CD8-positive, alpha-beta memory T cell (primary cell): ENCODE data around the gene POGLUT3. TPM values are rescaled to one million over a fixed set of nuclear protein-coding genes. Genes with fewer than 3 reads are reported as not detected.

ENCODE experiments used
- CTCF ChIA-PET: fragments of 350-600 bp; sonication (Branson Sonifier 250); formaldehyde crosslinking; loops from one replicate; lab custom pipeline; 2021; ENCODE audit warnings: antibody characterized with exemption; lab: Charles Lee
- POLR2A ChIA-PET: fragments of 350-600 bp; sonication (Branson Sonifier 250); formaldehyde crosslinking; loops from one replicate; lab custom pipeline; 2021; ENCODE audit warnings: antibody characterized with exemption; lab: Charles Lee
- DNase-seq, 5 donors: peaks; one replicate each; pipeline versions ENCODE4 v3.0.0 to v3.0.0-alpha.2; 2020 to 2022; ENCODE audit warnings: mixed read lengths in 1 of 5
- H3K27ac ChIP-seq: one replicate; pipeline ENCODE4 v1.7.0; 2013; ENCODE audit warnings: low read depth, mild to moderate bottlenecking, low read length, moderate library complexity
- H3K27me3 ChIP-seq: 2 replicates; pipeline ENCODE4 v1.7.0; 2013; ENCODE audit warnings: low read length, mild to moderate bottlenecking; ENCODE audit not compliant: insufficient read depth, poor library complexity, severe bottlenecking
- H3K36me3 ChIP-seq: 2 replicates; pipeline ENCODE4 v1.7.0; 2013; ENCODE audit warnings: mild to moderate bottlenecking, low read length, moderate library complexity; ENCODE audit not compliant: insufficient read depth
- H3K4me1 ChIP-seq: 2 replicates; pipeline ENCODE4 v1.7.0; 2013; ENCODE audit warnings: mild to moderate bottlenecking, low read length, moderate library complexity; ENCODE audit not compliant: insufficient read depth
- H3K4me3 ChIP-seq: 2 replicates; pipeline ENCODE4 v1.7.0; 2013; ENCODE audit warnings: mild to moderate bottlenecking, low read length
- H3K9me3 ChIP-seq: 2 replicates; pipeline ENCODE4 v1.7.0; 2013; ENCODE audit warnings: mild to moderate bottlenecking, low read length
- H3K27ac Mint-ChIP-seq, 8 donors: one replicate each; pipeline ENCODE4 v1.8.0; 2020 to 2021; ENCODE audit warnings: mixed read lengths in 8 of 8, mild to moderate bottlenecking in 6 of 8, inconsistent platforms in 3 of 8, moderate library complexity in 3 of 8
- H3K27me3 Mint-ChIP-seq, 2 donors: one replicate each; pipeline ENCODE4 v1.8.0; 2020 to 2021; ENCODE audit warnings: mixed read lengths in 2 of 2, mild to moderate bottlenecking in 1 of 2, moderate library complexity in 1 of 2
- H3K36me3 Mint-ChIP-seq, 3 donors: one replicate each; pipeline ENCODE4 v1.8.0; 2020 to 2021; ENCODE audit warnings: mixed read lengths in 3 of 3, inconsistent platforms in 1 of 3, mild to moderate bottlenecking in 1 of 3
- H3K4me1 Mint-ChIP-seq, 3 donors: one replicate each; pipeline ENCODE4 v1.8.0; 2020 to 2021; ENCODE audit warnings: mixed read lengths in 3 of 3, inconsistent platforms in 1 of 3, mild to moderate bottlenecking in 1 of 3
- H3K4me3 Mint-ChIP-seq, 7 donors: one replicate each; pipeline ENCODE4 v1.8.0; 2020 to 2021; ENCODE audit warnings: mixed read lengths in 7 of 7, mild to moderate bottlenecking in 6 of 7, moderate library complexity in 4 of 7, inconsistent platforms in 2 of 7
- H3K9me3 Mint-ChIP-seq, 5 donors: one replicate each; pipeline ENCODE4 v1.8.0; 2020 to 2022; ENCODE audit warnings: mixed read lengths in 5 of 5, mild to moderate bottlenecking in 3 of 5, moderate library complexity in 2 of 5, inconsistent platforms in 1 of 5
- polyA plus RNA-seq: library from polyadenylated mRNA; unstranded; fragments of 300-500 nt; fragmentation: Illumina TruSeq; gene quantifications from one replicate; pipeline ENCODE4 v1.2.3, GENCODE V29; 2021
- total RNA-seq, 2 experiments: library from RNA; stranded (reverse); gene quantifications; one replicate each; pipeline ENCODE4 v1.2.3, GENCODE V29; 2021

POGLUT3 gene, protein sequence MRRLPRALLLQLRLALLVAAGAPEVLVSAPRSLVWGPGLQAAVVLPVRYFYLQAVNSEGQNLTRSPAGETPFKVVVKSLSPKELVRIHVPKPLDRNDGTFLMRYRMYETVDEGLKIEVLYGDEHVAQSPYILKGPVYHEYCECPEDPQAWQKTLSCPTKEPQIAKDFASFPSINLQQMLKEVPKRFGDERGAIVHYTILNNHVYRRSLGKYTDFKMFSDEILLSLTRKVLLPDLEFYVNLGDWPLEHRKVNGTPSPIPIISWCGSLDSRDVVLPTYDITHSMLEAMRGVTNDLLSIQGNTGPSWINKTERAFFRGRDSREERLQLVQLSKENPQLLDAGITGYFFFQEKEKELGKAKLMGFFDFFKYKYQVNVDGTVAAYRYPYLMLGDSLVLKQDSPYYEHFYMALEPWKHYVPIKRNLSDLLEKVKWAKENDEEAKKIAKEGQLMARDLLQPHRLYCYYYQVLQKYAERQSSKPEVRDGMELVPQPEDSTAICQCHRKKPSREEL
- 10 to 100 TPM; 16.7 to 17.8 TPM for total RNA-seq
- 12.9 TPM for polyA plus RNA-seq

DNA sequence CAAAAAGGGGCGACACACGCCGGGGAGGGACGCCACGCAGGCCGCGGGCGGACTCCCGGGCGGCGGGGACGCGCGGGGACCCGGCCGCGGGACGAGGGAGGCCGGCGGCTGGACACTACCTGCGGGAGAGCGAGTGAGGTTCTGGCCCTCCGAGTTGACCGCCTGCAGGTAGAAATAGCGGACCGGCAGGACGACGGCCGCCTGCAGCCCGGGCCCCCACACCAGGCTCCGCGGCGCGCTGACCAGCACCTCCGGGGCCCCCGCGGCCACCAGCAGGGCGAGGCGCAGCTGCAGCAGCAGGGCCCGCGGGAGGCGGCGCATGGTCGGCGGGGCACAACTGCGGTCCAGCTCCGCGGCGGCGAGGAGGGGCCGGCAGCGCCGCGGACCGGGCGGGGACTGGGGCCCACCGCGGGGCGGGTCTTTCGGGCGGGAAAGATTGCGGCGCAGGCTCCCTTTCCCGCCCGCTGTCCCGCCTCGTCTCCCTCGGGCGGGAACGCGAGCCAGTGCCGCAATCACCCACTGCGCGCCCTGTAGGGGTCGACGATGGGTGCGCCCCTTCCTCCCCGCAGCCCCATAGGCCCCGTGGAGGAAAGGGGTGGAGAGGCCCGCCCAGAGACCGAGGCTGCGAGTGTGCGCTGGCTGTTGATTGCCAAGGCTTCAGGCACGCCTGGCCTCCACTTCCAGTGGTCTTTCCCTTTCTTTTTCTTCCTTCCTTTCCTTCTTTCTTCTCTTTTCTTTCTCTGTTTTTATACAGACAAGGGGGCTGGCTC lies at the start of gene POGLUT3:
TSS of gene POGLUT3 (minus strand) at position 339 of the 770 bp plus-strand sequence. CDS start at position 321, 18 bp downstream.
- Histone ChIP-seq H3K36me3 (no peaks in the 10 kb centered on the region), H3K27me3 (no peaks in the 10 kb centered on the region), H3K4me1 (peaks cover 10% of the 10 kb centered on the region), H3K4me3 (peak within 1 kb of the TSS; percentile 75), H3K9me3 (no peaks in the 10 kb centered on the region), H3K27ac (peak within 1 kb of the TSS; percentile 81)
- Mint-ChIP-seq H3K4me3 (peak within 1 kb of the TSS; percentile 94 to 100 (median 98)), H3K27me3 (peaks cover 0 to 4% of the 10 kb centered on the region in 2 donors), H3K36me3 (peaks cover 0 to 5% (median 0%) of the 10 kb centered on the region in 3 donors), H3K9me3 (no peaks in the 10 kb centered on the region), H3K4me1 (peaks cover 18 to 38% (median 34%) of the 10 kb centered on the region in 3 donors), H3K27ac (peak within 1 kb of the TSS; percentile 92 to 100 (median 99))
- peak; percentile 25 to 65 (median 36) for DNase-seq
- ChIA-PET POLR2A (interaction anchor here (1.0 to 1.4 kb wide), 2 partner anchors 31 to 167 kb away, joined by 4 to 6 read pairs; partner anchors contain the start of genes C11orf65 and DDX10), CTCF (no interaction called here)

DNA sequence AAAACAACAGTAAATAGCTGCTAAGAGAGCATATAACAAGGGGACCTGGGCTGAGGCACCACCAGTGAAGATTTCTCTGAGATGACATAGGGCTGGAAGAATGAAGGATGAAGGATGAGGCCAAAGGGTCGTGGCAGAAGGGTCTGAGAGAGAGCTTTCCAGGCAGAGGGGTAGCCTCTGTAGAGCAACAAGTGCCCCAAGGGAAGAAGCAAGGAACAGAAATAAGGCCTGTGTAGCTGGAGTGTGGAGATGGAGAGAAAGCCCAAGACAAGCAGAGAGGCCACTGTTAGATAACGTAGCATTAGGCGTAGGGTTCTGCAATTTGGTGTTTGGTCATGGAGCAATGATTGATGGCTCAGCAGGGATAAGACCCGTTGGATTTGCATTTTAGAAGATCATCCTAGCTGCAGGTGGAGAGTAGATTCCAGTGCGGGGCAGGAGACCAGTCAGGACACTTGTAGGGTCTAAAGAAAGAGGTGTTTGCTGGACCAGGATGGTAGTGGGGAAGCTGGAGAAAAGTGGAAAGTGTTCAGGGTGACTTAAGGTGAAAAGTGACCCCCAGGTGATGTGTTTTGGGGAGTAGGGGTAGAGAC lies 47.8 kb upstream of the POGLUT3 start:
- no peaks in the 10 kb centered on the region for H3K36me3 ChIP-seq
- H3K27me3 ChIP-seq = no peaks in the 10 kb centered on the region
- no peaks in the 10 kb centered on the region for H3K9me3 ChIP-seq
- Mint-ChIP-seq H3K9me3 (no peaks in the 10 kb centered on the region), H3K27me3 (peaks cover 0 to 8% of the 10 kb centered on the region in 2 donors), H3K4me3 (no peak overlapping the region), H3K4me1 (no peaks in the 10 kb centered on the region), H3K36me3 (peaks cover 0 to 2% (median 0%) of the 10 kb centered on the region in 3 donors), H3K27ac (peak overlapping the region in 1 of 8 donors; percentile 4)
- CTCF ChIA-PET = no interaction called here
- H3K4me3 ChIP-seq = no peak overlapping the region
- no peaks in the 10 kb centered on the region for H3K4me1 ChIP-seq
- H3K27ac ChIP-seq = no peak overlapping the region
- DNase-seq = no peak
- POLR2A ChIA-PET = no interaction called here

DNA sequence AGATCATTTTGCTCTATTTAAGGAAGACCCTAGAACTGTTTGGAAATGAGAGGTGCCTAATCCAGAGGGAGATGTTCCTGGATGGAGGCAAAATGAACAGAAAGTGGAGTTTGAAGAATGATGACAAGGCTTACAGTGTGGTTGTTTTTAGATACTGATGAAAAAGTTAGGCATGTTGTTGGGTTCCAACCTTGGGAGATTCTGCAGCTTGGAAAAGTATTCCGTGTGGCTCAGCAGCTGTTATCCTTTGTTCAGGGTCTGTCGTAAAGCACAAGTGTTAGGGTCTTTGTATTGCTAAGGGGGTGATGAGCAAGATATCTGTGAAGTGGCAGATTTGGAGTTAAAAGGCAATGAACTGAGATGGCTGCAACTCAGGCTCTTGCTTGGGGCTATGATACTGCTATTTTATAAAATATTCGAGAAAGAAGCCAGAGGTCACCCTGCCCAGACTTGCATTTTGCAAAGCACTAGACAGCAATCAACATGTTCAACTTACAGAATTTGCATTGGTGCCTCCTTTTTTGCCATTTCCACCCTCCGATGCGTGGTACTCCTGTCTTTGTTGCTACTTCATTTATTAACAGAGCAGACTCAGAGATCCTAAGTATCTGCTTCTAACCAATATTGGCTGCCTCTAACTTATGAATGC lies 45.3 kb upstream of the POGLUT3 start:
- no peak for DNase-seq
- no peaks in the 10 kb centered on the region for H3K9me3 ChIP-seq
- Mint-ChIP-seq H3K9me3 (no peaks in the 10 kb centered on the region), H3K27me3 (peaks cover 0 to 3% of the 10 kb centered on the region in 2 donors), H3K4me3 (no peak overlapping the region), H3K27ac (no peak overlapping the region), H3K4me1 (peaks cover 0 to 2% (median under 1%) of the 10 kb centered on the region in 3 donors), H3K36me3 (no peaks in the 10 kb centered on the region)
- H3K27me3 ChIP-seq = no peaks in the 10 kb centered on the region
- no peaks in the 10 kb centered on the region for H3K4me1 ChIP-seq
- no peak overlapping the region for H3K4me3 ChIP-seq
- ChIA-PET POLR2A (no interaction called here), CTCF (interaction anchor here (1.0 kb wide), 1 partner anchor 13 kb away, joined by 3 read pairs; no protein-coding TSS in a partner anchor)
- H3K36me3 ChIP-seq = no peaks in the 10 kb centered on the region
- no peak overlapping the region for H3K27ac ChIP-seq

DNA sequence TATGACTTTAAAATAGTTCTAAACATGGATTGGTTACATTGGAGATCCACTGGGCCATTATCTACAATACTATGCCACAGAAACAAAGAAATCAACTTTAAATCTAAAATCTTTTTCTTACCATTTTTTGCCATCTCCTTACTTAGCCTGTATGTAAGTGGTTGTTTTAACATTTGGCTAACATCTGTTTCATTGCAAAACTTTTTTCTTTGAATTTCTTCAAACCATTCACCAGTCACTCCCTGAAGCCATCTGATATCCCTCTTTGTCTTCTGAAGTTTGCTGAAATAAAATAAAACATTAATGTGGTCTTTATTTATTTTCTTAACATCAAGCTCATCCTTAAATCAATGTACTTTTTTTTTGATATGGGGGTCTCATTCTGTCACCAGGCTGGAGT lies 43.3 kb upstream of the POGLUT3 start:
- DNase-seq = no peak
- ChIA-PET POLR2A (no interaction called here), CTCF (no interaction called here)
- Mint-ChIP-seq H3K4me1 (peaks cover 0 to 9% (median 7%) of the 10 kb centered on the region in 3 donors), H3K27me3 (peaks cover 0 to 3% of the 10 kb centered on the region in 2 donors), H3K4me3 (no peak overlapping the region), H3K36me3 (no peaks in the 10 kb centered on the region), H3K27ac (no peak overlapping the region), H3K9me3 (no peaks in the 10 kb centered on the region)
- no peak overlapping the region for H3K4me3 ChIP-seq
- no peaks in the 10 kb centered on the region for H3K4me1 ChIP-seq
- H3K27ac ChIP-seq = no peak overlapping the region
- no peaks in the 10 kb centered on the region for H3K9me3 ChIP-seq
- H3K36me3 ChIP-seq = no peaks in the 10 kb centered on the region
- no peaks in the 10 kb centered on the region for H3K27me3 ChIP-seq

DNA sequence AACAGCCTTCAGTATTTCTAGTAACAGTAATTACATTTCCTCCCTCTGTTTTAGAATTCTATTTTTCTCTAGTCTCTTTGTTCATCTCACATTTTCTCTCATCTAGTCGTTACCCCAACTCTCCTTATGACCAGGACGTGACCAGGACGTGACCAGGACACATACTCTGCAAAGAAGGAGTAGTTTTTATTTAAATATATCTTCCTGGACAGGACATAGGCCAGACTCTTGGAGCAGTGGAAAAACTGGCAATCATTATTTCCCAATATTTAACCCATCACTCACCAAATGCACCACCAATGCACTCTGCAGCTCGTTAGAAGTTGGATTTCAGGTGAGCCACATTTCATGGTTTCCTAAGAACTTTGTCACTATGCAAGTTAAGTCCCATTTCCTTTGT lies 40.3 kb upstream of the POGLUT3 start:
- Histone ChIP-seq H3K9me3 (no peaks in the 10 kb centered on the region), H3K27me3 (no peaks in the 10 kb centered on the region), H3K27ac (no peak overlapping the region), H3K36me3 (no peaks in the 10 kb centered on the region), H3K4me1 (no peaks in the 10 kb centered on the region), H3K4me3 (no peak overlapping the region)
- DNase-seq = no peak
- H3K4me1 Mint-ChIP-seq = peaks cover 0 to 9% (median 7%) of the 10 kb centered on the region in 3 donors
- no peaks in the 10 kb centered on the region for H3K9me3 Mint-ChIP-seq
- peaks cover 0 to 7% (median 0%) of the 10 kb centered on the region in 3 donors for H3K36me3 Mint-ChIP-seq
- H3K27ac Mint-ChIP-seq = peak overlapping the region in 2 of 8 donors; percentile 3 to 44
- peak overlapping the region in 1 of 7 donors; percentile 17 for H3K4me3 Mint-ChIP-seq
- H3K27me3 Mint-ChIP-seq = peaks cover 0 to 1% of the 10 kb centered on the region in 2 donors
- ChIA-PET POLR2A (no interaction called here), CTCF (no interaction called here)

DNA sequence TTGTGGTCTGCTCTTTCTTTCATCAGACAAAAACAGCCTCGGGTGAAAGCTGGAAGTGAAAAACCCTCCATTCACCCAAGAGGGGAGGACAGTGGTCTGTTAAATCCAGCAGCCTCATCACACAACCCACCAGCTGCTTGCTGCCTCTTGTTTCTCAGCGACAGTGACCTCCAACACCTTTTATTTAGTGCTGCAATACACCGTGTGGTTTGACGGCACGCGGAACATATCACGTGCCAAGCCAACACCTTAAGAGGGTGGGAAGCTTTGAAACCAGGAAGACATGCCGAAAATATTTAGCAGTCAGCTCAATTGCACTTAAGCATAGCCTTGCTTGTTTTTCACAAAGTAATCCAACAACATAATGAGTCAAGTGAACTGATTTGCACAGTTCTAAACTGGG lies 39.8 kb upstream of the POGLUT3 start:
- ChIA-PET CTCF (no interaction called here), POLR2A (no interaction called here)
- DNase-seq = peak in 4 of 5 donors; percentile 6 to 48 (median 14)
- Mint-ChIP-seq H3K9me3 (no peaks in the 10 kb centered on the region), H3K4me3 (peak overlapping the region in 5 of 7 donors; percentile 16 to 56 (median 29)), H3K27ac (peak overlapping the region in 3 of 8 donors; percentile 10 to 26 (median 25)), H3K36me3 (peaks cover 0 to 8% (median 0%) of the 10 kb centered on the region in 3 donors), H3K4me1 (peaks cover 0 to 9% (median 7%) of the 10 kb centered on the region in 3 donors), H3K27me3 (peaks cover 0 to 1% of the 10 kb centered on the region in 2 donors)
- Histone ChIP-seq H3K4me3 (no peak overlapping the region), H3K27ac (no peak overlapping the region), H3K9me3 (no peaks in the 10 kb centered on the region), H3K27me3 (no peaks in the 10 kb centered on the region), H3K4me1 (no peaks in the 10 kb centered on the region), H3K36me3 (no peaks in the 10 kb centered on the region)

DNA sequence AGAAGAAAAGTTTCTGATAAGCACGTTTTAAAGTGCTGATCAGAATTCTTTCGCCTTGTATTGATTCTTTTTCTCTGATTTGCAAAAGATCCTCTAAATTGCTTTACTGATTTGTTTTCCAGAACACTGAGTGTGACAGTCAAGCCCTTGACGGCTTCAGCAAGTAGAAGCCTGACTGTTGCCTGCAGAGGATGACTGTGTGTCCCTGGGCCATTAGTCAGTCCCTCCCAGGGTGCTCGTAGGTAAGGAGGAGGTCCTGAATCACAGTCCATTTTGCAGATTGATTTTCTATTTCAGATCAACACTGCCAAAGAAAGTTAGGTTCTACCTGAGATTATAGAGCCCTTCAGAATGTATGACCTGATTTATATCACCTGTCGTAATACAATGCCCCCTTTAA lies 38.6 kb upstream of the POGLUT3 start:
- H3K27ac Mint-ChIP-seq = no peak overlapping the region
- H3K4me1 Mint-ChIP-seq = peaks cover 0 to 9% (median 7%) of the 10 kb centered on the region in 3 donors

More for the DNA sequence above, 38.6 kb upstream of the POGLUT3 start:
- H3K27me3 ChIP-seq = no peaks in the 10 kb centered on the region
- H3K27ac ChIP-seq = no peak overlapping the region
- Mint-ChIP-seq H3K36me3 (peaks cover 0 to 11% (median 0%) of the 10 kb centered on the region in 3 donors), H3K27me3 (peaks cover 0 to 1% of the 10 kb centered on the region in 2 donors), H3K4me3 (no peak overlapping the region), H3K9me3 (no peaks in the 10 kb centered on the region)
- no peaks in the 10 kb centered on the region for H3K36me3 ChIP-seq
- H3K9me3 ChIP-seq = no peaks in the 10 kb centered on the region
- H3K4me1 ChIP-seq = no peaks in the 10 kb centered on the region
- H3K4me3 ChIP-seq = no peak overlapping the region
- ChIA-PET CTCF (no interaction called here), POLR2A (no interaction called here)
- DNase-seq = no peak
